ENCODE measurements around the gene LBR. TPM values are rescaled to one million over a fixed set of nuclear protein-coding genes. Genes with fewer than 3 reads are reported as not detected.

Gene LBR
- total RNA-seq, 2 donors from 2014 or later = 39.1 to 51.7 TPM

DNA sequence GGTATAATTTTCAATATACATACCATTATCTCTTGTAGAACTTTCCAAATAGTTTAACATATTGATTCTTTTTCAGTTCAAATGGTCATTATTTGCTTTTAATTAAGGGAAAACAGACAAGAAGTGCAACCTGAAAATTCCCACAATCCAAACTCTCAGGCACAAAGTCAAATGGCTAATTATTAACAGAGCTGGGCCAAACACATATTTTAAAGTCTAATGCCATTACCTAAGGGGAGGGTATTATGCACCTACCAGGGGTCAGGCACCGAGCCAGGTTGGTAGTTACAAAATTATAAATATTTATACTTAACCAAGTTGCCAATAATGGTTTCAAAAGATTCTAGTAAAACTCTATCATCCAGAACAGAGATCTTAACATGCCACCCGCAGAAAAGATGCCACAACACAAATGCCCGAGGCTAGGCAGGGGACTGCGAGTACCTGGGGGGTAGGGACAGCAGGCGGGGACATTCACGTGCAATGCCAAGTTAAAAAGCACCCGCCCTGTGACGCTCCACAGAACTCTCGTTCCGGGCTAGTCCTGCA lies 15.0 kb downstream of the LBR start:
- H3K27me3 ChIP-seq (replicated peaks; ENCODE audit: insufficient read depth) = no peaks in the 10 kb centered on the region

DNA sequence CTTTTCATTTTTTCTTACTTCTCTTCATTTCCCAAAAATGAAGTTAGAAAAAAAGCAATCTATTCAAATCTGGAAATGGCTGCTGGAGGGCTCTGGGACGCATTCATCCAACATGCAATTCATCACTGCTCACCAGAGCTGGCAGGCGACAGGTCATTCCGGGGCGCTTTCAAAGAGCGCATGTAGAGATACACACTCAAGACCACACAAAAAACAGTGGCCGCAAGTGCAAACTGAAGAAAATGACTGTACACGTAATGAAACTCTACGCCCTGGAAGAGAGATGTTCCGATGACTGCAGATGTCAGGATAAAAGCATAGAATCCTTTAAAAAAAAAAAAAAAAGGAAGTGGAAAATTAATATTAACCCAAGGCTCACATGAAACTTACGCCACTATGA lies 15.5 kb downstream of the LBR start:
- H3K36me3 ChIP-seq = peaks cover 50% of the 10 kb centered on the region
- no peaks in the 10 kb centered on the region for H3K27me3 ChIP-seq (replicated peaks; ENCODE audit: insufficient read depth)
- TF ChIP-seq, protein P1, sequence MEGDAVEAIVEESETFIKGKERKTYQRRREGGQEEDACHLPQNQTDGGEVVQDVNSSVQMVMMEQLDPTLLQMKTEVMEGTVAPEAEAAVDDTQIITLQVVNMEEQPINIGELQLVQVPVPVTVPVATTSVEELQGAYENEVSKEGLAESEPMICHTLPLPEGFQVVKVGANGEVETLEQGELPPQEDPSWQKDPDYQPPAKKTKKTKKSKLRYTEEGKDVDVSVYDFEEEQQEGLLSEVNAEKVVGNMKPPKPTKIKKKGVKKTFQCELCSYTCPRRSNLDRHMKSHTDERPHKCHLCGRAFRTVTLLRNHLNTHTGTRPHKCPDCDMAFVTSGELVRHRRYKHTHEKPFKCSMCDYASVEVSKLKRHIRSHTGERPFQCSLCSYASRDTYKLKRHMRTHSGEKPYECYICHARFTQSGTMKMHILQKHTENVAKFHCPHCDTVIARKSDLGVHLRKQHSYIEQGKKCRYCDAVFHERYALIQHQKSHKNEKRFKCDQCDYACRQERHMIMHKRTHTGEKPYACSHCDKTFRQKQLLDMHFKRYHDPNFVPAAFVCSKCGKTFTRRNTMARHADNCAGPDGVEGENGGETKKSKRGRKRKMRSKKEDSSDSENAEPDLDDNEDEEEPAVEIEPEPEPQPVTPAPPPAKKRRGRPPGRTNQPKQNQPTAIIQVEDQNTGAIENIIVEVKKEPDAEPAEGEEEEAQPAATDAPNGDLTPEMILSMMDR (IDR thresholded peaks at IDR 0.05) = no peak
- no peaks in the 10 kb centered on the region for H3K9me3 ChIP-seq
- ATAC-seq (ENCODE audit: insufficient number of reproducible peaks, low FRiP score, low read depth) = no peak
- no peak overlapping the region for H3K4me3 ChIP-seq
- no peaks in the 10 kb centered on the region for H3K4me1 ChIP-seq (ENCODE audit: control insufficient read depth in 1 of 2, low read depth in 2 of 2)
- DNase-seq (ENCODE audit: low spot score) = no peak
- H3K27ac ChIP-seq = no peak overlapping the region

More for the DNA sequence above, 15.0 kb downstream of the LBR start:
- ATAC-seq (ENCODE audit: insufficient number of reproducible peaks, low FRiP score, low read depth) (no peak), DNase-seq (ENCODE audit: low spot score) (no peak)
- Histone ChIP-seq H3K4me3 (no peak overlapping the region), H3K36me3 (peaks cover 54% of the 10 kb centered on the region), H3K9me3 (no peaks in the 10 kb centered on the region), H3K4me1 (ENCODE audit: control insufficient read depth in 1 of 2, low read depth in 2 of 2) (no peaks in the 10 kb centered on the region), H3K27ac (no peak overlapping the region)
- TF ChIP-seq, protein P1 (IDR thresholded peaks at IDR 0.05) = no peak

DNA sequence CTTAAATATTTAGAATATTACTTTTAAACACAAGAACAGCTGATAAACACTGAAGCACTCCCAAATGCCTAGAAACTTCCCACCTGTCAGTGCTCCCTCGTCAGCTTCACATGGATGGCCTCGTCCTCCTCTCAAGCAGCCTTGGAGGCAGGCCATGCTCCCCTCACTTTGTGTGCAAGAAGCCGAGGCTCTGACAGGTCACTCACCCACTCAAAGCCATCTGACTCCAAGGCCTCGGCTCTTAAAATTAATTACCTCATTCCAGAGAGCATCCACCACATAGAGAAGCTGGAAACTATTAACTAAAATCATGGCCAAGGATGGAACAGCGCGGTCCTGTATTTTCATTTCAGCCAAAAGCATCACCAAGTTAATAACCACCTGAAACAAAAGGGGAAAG lies 17.8 kb downstream of the LBR start:
- Histone ChIP-seq H3K4me3 (no peak overlapping the region), H3K9me3 (no peaks in the 10 kb centered on the region), H3K27me3 (replicated peaks; ENCODE audit: insufficient read depth) (no peaks in the 10 kb centered on the region), H3K27ac (no peak overlapping the region), H3K36me3 (peaks cover 33% of the 10 kb centered on the region), H3K4me1 (ENCODE audit: control insufficient read depth in 1 of 2, low read depth in 2 of 2) (no peaks in the 10 kb centered on the region)
- ATAC-seq (ENCODE audit: insufficient number of reproducible peaks, low FRiP score, low read depth) (no peak), DNase-seq (ENCODE audit: low spot score) (no peak)
- TF ChIP-seq, protein P1 (IDR thresholded peaks at IDR 0.05) = no peak

DNA sequence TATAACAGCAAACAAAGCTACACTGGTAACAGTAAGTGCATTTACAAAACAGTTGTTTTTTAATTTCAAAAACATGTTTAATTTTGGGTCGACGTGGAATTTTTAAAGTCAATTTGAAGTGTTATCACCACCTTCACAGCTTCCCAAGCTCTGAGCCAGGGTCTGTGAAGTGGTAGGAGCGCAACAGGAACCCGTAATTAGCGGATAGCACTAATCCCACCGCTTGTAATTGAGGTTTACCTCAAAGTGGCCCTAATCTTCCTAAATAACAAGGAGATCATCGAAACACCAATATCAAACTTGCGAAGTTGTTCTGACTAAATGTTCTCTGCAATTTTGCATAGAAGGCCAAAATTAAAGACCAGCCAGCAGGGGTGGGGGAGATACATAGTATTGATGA lies 18.8 kb downstream of the LBR start:
- Histone ChIP-seq H3K9me3 (no peaks in the 10 kb centered on the region), H3K27me3 (replicated peaks; ENCODE audit: insufficient read depth) (no peaks in the 10 kb centered on the region), H3K4me3 (no peak overlapping the region), H3K36me3 (peaks cover 27% of the 10 kb centered on the region), H3K27ac (no peak overlapping the region), H3K4me1 (ENCODE audit: control insufficient read depth in 1 of 2, low read depth in 2 of 2) (no peaks in the 10 kb centered on the region)
- ATAC-seq (ENCODE audit: insufficient number of reproducible peaks, low FRiP score, low read depth) = no peak
- TF ChIP-seq, protein P1 (IDR thresholded peaks at IDR 0.05) = no peak
- DNase-seq (ENCODE audit: low spot score) = no peak

DNA sequence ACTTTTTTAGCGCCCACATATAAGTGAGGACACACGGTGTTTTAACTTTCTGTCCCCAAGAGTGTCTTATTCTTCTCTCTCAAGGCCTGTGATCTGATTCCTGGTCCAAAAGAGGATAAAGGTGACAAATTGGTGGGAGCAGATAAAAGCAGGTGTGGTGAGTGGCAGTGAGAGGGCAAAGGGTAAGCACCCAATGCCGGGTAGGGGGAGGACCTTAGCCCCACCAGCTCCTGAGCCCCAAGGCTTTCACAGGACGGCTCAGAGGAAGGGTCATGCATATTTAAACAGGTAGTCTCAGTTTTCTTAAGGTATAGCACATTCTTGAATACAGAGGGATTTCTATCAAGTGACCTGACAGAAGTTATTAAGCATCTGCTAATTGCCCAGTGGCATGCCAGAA lies 19.6 kb downstream of the LBR start:
- TF ChIP-seq, protein P1 (IDR thresholded peaks at IDR 0.05) = no peak
- no peaks in the 10 kb centered on the region for H3K9me3 ChIP-seq
- H3K4me3 ChIP-seq = no peak overlapping the region
- DNase-seq (ENCODE audit: low spot score) (no peak), ATAC-seq (ENCODE audit: insufficient number of reproducible peaks, low FRiP score, low read depth) (no peak)
- H3K27me3 ChIP-seq (replicated peaks; ENCODE audit: insufficient read depth) = no peaks in the 10 kb centered on the region
- peaks cover 26% of the 10 kb centered on the region for H3K36me3 ChIP-seq
- H3K27ac ChIP-seq = no peak overlapping the region
- no peaks in the 10 kb centered on the region for H3K4me1 ChIP-seq (ENCODE audit: control insufficient read depth in 1 of 2, low read depth in 2 of 2)

Data from thoracic aorta (tissue), 2 donors.